ENCODE data around the gene CES1.
"Not testable (repeated sequence)": the region's sequence is repeated elsewhere in the genome, so short reads cannot be mapped to it uniquely, and the experiment has no call there.

Gene CES1

DNA sequence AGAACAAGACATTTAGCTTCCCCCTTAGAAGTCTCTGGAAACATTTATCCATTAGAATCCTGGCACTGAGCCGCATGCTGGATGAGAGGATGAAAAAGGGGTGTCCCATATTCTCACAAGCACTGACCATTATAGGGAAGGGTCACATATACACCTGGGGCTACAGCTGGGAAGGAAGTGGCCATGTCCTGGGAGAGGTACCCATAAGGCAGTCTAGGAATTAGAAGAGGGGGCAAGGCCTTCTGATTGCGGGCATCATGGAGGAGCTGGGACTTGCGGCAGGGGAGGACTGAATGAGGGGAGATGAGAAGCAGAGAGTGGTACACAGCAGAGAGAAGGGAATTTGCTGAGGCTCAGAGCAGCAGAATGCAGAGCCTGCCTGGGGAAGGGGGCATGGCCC, 3.7 kb downstream of the CES1 start:
- not testable (repeated sequence) for FAIRE-seq

DNA sequence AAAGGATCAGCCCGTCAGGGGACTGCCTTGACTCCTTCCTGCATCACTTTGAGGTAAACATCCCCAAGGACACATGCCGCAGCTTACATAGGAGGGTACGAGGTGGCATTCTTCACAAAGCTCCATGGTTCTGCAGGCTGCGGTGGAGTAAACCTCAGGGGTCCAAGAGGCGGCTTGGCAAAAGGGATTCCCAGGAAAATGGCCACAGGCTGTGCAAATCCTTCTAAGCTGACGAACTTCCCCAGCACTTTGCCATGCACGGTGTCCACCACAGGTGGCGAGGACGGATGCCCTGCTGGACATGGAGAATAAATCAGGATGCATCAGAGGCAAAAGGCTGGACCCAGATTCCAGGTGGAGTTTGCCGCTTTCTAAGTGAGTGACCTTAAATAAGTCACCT, 4.2 kb downstream of the CES1 start:
- no peak for FAIRE-seq

DNA sequence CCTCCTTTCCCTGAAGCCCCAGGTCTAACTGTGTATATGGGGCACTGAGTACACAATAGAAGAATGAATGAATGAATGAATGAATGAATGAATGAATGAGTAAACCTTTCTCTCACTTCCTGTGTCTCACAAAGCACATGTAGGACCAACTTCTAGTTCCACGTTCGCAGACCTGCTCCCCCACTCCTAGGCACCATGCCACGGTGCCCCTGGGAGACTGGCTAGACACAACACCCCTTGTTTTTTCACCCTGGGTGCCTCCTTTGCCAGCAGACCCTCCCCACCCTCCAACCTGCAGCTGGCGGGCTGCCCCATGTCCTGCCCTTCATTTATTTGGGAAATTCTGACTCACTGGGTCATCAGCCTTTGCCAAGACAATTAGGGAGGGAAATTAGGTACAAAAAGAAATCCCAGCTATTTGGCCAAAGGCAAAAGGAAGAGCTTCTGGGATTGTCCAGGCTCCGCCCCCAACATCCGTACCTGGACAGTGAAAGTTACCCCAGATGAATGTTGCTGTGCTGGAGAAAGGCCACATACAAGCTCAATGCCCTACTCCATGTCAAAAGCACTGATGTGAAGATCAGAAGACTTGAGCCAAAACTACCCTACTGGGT, 7.7 kb downstream of the CES1 start:
- no peak for FAIRE-seq

DNA sequence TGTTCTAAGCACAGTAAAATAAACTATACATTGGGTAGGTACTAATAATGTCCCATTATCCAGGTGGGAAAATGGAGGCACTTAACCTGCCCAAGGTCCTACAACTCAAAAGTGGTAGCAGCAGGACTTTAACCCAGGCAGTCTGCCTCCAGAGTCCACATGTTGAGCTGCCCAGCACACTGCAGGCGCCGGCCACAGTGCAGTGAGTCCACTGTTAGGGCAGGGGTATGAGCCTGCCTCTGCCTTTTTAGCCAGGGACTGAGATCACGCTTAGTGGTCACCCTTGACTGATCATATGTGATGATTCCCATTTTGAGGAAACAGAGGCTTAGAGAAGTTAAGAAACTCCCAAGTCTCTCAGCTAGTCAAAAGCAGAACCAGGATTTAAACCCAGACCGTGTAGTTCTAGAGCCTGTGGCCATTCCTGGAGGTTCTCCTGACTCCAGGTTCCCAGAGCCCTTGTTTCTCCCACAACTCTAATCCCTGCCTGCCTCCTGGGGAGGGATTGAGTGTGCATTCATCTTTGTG, 8.4 kb downstream of the CES1 start:
- no peak for FAIRE-seq

DNA sequence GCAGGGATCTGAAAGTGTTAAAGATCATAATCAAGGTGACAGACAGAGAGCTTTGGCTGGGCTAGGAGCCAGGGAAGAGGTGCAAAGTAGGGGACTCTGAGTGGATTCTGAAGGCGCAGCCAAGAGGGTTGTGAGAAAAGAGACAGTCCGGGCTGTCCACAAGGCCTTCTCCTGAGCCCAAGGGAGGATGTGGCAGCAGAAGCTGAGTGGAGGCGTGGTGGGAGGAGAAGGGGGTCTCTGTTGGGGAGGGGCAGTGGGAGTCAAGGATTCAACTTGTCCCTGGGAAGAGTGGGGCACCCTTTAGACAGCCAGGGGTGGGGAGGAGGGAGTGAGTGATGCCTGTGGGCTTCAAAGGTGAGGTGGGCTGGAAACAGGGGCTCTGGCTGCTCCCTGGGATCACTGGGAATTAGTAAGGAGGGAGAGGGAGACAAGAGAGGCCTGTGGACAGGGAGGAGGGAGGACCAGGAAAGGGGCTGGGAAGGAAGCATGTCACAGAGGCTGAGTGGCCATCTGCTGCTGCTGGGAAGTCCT, 10.6 kb downstream of the CES1 start:
- no peak for FAIRE-seq

DNA sequence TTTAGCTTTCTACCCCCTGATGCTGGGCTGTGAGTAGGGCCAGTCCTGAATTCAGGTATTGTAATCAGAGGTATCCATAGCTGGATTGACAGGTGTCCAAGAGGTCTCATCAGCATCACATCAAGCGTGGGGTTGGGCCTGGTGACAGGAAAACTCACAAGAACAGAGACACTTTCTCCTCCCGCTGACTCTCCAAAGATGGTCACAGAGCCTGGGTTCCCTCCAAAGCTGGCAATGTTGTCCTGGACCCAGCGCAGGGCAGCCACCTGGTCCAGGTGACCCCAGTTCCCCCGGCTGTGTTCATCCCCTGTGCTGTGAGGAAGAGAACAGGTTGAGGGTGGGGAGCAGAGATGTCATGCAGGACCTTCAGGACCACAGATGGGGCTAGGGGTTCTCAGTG, 11.7 kb downstream of the CES1 start:
- no peak for FAIRE-seq

DNA sequence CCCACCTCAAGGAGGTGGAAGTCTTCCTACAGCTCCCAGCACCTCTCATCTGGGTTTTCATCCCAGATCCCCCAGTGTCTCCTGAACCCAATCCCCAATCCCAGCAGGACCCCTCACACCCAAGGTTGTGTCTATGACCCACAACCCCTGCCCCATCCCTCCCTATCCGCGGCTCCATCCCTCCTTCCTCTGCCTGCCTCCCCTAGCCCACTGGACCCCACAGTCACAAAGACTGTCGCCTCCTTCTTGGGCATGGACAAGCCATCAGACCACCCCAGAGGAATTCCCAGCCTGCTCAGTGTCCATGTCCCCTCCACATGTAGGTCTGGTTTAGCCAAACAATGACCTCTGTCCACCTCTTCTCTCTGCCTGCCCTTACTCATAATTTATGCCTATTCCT, 12.3 kb downstream of the CES1 start:
- no peak for FAIRE-seq

DNA sequence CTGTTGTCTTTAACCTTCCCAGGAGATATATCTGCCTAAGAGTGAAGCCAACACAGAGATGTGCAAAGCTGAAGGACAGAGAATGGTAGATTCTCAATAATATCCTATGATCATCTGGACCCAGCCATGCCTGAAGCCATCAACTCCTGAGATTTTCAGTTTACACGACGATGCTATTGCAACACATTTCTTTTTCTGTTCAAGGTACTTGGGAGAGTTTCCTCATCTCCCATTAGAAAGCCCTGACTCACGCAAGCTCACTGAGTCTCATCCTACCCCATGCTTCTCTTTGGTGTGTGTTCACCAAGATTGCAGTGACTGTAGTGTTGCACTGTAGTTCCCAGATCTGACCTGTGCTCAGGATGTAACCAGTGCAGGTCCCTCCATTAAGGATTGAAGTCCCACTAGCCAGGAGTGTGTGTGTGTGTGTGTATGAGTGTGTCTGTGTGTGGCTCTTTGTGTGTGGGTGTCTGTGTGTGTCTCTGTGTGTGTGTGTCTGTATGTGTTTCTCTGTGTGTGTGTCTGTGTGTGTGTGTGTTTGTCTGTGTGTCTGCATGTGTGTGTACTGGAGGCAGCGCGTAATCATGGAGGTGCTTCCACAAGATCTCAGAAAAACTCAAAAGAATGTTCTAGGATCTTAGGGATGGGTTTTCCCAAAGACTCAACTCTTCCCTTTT, 15.5 kb downstream of the CES1 start:
- FAIRE-seq: no peak

DNA sequence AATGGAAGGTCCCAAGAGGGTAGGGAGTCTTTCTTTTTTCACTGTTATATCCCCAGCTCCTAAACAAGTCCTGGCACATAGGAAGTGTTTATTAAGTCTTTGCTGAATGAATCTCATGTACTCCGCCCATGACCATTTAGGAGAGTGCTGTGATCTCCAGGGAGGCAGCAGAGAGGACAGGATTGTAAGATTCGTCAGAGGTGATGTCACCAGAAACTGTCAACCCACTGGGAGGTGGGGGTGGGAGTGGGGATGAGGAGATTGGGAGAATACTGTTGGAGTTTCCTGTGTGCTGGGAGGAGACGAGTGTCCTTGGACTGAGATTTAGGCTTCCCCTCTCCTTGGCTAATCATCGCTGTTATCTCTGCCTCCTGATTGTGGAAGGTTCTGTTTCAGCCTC, 16.7 kb downstream of the CES1 start:
- not testable (repeated sequence) for FAIRE-seq

DNA sequence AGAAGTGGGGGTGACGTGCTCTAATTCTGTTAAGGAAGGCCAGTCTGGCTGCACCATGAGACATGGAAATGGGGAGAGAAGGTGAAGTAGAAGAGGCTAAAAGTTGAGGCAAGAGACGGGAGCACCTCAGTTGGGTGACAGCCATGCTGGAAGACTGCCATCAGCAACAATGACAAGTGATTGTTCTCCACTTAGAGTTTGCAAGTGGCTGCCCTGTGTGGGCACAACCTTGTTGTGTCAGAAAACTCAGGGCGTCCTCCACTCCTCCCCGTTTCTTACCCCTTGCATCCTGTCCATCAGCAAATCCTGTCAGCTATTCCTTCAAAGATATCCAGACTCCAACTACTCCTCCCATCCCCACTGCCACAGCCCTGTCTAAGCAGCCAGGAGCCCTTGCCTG, 17.6 kb downstream of the CES1 start:
- FAIRE-seq: no peak

DNA sequence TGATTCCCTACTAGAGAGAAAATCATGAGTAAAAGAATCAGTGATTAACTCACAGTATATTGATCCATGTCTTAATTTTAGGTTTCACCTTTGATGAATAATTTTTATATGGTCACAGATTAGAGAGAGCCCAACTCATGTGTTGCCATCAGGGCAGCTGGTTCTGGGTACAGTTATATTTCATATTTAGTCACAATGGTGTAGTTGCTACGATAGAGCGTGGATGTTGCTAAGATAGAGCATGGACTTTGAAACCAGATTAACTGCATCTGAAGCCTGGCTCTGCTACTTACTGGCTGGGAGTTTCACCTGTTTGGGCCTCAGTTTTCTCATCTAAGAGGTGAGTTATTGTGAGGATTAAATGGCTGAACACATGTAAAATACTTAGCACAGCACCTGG, 18.7 kb downstream of the CES1 start:
- FAIRE-seq: not testable (repeated sequence)

DNA sequence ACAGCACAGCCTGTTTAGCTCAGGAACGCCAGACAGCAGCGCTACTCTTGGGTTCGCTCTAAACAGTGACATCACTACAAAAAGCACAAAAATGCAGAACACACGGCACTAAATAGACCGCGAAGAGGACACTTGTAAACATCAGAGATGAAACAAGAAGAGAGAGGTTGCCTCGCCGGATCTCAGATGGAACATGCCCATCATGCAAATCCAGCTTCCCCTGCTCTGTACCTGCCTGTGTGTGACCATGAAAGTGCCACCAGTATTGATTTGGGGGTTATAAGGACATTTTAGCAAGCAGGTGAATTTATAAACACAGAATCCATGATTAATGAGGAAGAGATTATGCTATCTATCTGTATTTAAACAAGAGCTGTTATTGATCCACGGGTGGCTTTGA, 19.2 kb downstream of the CES1 start:
- not testable (repeated sequence) for FAIRE-seq

DNA sequence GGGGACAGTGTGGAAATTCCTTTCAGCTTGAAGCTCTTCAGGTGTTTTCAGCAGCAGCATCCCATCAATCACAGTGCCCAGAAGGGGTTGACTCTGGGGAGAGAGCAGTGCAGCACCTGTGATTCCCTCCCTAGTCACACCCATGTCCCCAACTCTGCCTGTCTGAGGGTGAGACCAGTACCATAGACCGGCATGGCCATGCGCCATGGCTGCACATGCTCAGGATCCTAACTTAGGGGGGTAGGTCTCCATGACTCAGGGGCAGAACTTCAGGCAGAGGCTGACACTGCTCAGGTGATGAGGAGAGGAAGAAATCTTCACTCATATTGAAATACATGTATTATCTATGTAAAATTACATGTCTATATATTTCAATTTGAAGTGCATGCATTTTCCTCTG, 19.9 kb downstream of the CES1 start:
- no peak for FAIRE-seq

DNA sequence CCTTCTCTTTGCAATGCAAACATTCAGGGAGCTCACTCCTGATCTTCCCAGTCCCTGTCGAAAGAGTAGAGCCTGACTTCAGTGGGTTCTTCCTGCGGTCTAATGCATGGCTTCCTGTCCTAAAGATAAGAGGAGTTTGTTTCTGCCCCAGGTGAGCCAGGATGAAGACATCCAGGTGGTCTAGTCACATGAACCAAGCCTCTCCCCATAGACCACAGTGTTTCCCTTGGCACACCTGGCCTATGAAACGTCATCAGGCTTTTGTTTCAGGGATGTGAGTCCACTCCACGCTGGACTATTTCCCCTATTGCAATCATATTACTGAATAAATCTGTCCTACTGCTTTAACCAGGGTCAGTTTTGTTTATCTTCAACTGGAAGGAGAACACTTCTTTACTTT, 21.1 kb downstream of the CES1 start:
- FAIRE-seq: no peak

DNA sequence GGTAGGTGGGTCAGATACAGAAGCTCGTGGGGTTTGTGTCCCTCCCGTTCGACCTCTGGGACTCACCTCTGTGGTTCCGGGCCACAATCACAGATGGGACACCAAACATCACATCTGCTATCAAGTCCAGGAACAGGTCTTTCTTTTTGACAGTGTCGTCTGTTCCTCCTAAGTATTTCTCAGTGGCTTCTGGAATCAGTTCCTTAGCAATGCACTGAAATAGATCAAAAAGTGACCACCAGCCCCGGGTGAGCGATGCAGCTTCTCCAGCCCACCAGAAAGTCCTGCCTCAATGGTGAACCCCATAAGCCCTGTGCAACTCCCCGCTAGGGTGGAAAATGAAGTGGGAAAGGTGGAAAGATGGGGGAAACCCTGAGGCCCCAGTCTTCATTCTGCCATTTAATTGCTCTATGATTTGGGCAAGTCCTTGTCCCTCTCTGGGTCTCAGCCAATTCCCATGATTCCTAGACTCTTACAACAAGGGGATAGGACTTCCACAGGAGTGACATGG, 22.4 kb downstream of the CES1 start:
- FAIRE-seq: no peak

DNA sequence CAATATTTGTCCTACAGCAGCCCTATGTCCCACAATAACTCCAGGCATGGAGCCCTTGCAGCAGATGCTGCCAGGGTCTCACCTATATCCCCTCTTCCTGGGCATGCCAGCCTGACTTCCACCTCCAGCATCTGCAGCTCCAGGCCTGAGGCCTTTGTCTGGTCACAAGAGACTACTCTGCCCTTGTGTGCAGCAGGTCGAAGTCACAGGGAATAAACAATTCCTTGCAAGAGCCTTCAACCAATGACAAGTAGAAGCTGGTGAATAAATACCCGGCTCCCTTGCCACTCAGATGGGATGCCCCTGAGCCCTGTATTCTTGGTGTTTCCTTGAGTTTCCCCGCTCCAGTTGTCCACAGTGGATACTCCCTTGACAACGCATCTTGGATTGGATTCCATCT, 23.0 kb downstream of the CES1 start:
- FAIRE-seq: no peak

DNA sequence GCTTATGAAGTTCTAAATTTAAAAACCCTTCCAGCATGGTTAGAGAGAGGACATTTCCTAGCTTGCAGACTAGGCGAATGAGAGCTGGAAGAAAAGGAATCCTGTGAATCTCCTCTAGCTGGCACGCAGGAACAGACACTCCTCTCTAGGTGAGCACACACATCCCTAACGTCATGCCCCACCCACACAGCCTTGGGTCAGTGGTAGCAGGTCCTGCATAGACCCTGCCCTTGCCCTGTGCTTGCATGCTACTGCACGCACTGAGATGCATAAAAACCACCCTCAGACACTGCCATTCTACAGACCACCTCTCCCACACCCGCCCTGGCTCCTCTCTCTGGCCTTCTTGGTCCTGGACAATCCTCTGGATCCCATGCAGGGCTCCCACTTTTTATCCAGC, 23.5 kb downstream of the CES1 start:
- FAIRE-seq: no peak

DNA sequence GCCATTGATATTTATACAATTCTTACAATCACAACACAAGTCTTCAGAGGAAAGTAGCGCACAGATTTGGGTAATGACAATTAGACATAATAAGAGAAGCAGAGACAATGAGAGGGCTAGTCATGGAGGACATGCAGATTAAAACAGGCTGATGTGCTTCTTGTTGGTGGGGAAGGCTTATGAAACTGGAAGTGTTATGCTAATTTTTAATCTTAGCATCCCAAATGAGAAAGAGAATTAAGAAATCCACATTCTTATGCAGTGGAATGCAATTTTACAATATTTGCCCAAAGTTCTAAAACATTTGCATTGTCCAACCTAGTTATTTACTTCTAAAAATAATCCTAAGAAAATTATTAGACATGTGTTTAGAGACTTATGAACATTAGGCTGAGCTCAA, 24.6 kb downstream of the CES1 start:
- not testable (repeated sequence) for FAIRE-seq

DNA sequence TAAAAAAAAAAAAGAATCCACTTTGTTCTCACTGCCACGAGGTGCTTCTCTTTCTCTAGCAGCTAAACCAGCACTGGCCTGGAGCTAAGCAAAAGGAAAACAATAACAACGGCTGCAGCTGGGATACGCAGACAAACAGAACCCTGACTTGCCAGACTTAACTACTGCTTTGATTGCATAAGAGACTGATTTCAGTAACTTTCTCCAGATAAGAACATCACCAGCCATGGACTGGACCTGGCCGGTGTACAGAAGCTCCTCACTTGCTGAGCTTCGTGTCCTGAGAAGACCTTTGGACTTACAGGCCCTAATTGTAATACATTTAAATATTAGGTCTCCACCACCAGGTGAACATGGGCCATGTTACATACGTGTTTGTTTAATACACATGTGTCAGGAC, 27.8 kb downstream of the CES1 start:
- FAIRE-seq: not testable (repeated sequence)

DNA sequence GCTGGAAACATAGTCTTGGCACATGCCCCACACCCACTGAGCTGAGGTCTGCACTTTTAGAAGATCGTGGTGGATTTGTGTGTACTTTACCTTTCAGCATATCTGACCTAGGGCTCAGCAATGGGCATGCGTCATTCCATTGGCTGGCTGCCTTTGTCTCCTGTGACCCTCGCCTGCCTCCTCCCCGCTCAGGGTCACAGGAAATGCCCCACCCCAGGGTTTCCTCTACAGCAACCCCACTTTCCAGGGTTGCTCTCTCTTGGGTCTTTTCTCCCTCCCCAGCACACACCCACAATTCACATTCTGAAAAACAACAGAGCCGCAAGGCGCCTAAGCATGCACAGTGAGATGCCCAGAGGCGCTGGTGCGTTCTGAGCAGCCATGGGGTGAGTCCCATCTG, 29.2 kb downstream of the CES1 start:
- not testable (repeated sequence) for FAIRE-seq

DNA sequence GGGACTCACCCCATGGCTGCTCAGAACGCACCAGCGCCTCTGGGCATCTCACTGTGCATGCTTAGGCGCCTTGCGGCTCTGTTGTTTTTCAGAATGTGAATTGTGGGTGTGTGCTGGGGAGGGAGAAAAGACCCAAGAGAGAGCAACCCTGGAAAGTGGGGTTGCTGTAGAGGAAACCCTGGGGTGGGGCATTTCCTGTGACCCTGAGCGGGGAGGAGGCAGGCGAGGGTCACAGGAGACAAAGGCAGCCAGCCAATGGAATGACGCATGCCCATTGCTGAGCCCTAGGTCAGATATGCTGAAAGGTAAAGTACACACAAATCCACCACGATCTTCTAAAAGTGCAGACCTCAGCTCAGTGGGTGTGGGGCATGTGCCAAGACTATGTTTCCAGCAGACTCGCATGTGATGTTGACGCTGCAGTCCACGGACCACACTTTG, 39.9 kb downstream of the CES1 start:
- FAIRE-seq: not testable (repeated sequence)

DNA sequence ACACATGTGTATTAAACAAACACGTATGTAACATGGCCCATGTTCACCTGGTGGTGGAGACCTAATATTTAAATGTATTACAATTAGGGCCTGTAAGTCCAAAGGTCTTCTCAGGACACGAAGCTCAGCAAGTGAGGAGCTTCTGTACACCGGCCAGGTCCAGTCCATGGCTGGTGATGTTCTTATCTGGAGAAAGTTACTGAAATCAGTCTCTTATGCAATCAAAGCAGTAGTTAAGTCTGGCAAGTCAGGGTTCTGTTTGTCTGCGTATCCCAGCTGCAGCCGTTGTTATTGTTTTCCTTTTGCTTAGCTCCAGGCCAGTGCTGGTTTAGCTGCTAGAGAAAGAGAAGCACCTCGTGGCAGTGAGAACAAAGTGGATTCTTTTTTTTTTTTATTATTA, 41.4 kb downstream of the CES1 start:
- not testable (repeated sequence) for FAIRE-seq

DNA sequence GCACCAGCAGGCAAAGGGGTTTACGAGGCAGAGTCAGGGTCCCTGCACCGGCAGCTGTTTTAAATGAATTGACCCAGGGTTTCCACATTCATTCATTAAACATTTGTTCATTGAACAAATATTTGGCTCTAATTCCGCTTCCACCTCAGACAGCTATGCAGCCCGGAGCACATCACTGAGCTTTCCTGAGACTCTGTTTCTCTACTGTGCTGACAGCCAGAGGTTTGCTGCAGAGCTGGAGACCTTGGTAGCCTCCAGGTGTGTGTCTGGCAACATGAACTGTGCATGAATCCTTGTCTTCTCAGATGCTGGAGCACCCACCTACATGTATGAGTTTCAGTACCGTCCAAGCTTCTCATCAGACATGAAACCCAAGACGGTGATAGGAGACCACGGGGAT, 42.7 kb downstream of the CES1 start:
- FAIRE-seq: not testable (repeated sequence)

DNA sequence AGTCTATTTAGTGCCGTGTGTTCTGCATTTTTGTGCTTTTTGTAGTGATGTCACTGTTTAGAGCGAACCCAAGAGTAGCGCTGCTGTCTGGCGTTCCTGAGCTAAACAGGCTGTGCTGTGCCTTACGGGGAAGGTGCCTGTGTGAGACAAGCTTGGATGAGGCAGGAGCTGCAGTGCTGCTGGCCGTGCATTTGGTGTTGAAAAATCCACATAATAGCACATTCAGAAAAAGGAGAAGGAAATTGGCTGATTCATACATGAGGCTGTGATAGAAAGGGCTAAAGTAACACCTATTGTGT, 50.2 kb downstream of the CES1 start:
- not testable (repeated sequence) for FAIRE-seq

Data from G401.6 (cell line).